OCI-LY3 (cell line): ENCODE data around the gene FBXW7.

Experiments
- CTCF ChIP-seq: fragments of 200-600, 300-600 bp; sonication (generic); IDR thresholded peaks from 2 replicates; pipeline ENCODE4 v1.5.1; 2014; ENCODE audit warnings: antibody characterized with exemption, low read length, low read depth
- EZH2phosphoT487 ChIP-seq: fragments of 200-600 bp; shearing (Covaris generic); IDR thresholded peaks from 2 replicates; pipeline ENCODE4 v1.6.1; 2018; ENCODE audit warnings: antibody characterized with exemption, mixed run types, low read depth

GRCh38 chr4:152309418-152309817 is 226.5 kb downstream of the FBXW7 start:
- no peak for TF ChIP-seq CTCF
- no peak for TF ChIP-seq EZH2phosphoT487
